HepG2 (cell line): ENCODE measurements around the gene GRIK5. TPM values are rescaled to one million over a fixed set of nuclear protein-coding genes. Genes with fewer than 3 reads are reported as not detected.

Experiments
- CTCF ChIP-seq: sonication (generic); formaldehyde crosslinking; IDR thresholded peaks from 2 replicates; pipeline ENCODE4 v1.5.0; 2020; ENCODE audit warnings: mild to moderate bottlenecking, missing genetic modification reagents, moderate library complexity
- DBP ChIP-seq: sonication (generic); formaldehyde crosslinking; IDR thresholded peaks from 2 replicates; pipeline ENCODE4 v1.4.0; 2020; ENCODE audit warnings: missing genetic modification reagents; ENCODE audit errors: not compliant biosample characterization
- GTF2F1 ChIP-seq: fragments of 150-350 bp; IDR thresholded peaks from 2 replicates; pipeline ENCODE4 v1.6.1; 2014; ENCODE audit warnings: low read length
- HMG20B ChIP-seq: conservative IDR thresholded peaks from 2 replicates; pipeline ENCODE4 v1.6.1; 2016; ENCODE audit warnings: missing genetic modification reagents, missing compliant biosample characterization
- KLF15 ChIP-seq: sonication (generic); formaldehyde crosslinking; IDR thresholded peaks from 2 replicates; pipeline ENCODE4 v1.8.1; 2023; ENCODE audit warnings: borderline replicate concordance, mild to moderate bottlenecking, inconsistent platforms, missing genetic modification reagents, mixed read lengths
- NAIF1 ChIP-seq: sonication (generic); formaldehyde crosslinking; IDR thresholded peaks from 2 replicates; pipeline ENCODE4 v1.5.0; 2020; ENCODE audit warnings: mild to moderate bottlenecking, missing genetic modification reagents, borderline replicate concordance
- SP4 ChIP-seq: sonication (generic); formaldehyde crosslinking; IDR thresholded peaks from 2 replicates; pipeline ENCODE4 v1.8.1; 2023; ENCODE audit warnings: mild to moderate bottlenecking, missing genetic modification reagents
- TRAFD1 ChIP-seq: sonication (generic); formaldehyde crosslinking; IDR thresholded peaks from 2 replicates; pipeline ENCODE4 v1.5.1; 2020; ENCODE audit warnings: missing genetic modification reagents, mild to moderate bottlenecking, borderline replicate concordance
- UBTF ChIP-seq: sonication (generic); formaldehyde crosslinking; IDR thresholded peaks from 2 replicates; pipeline ENCODE4 v1.4.0; 2020; ENCODE audit warnings: mild to moderate bottlenecking, missing genetic modification reagents
- ZBTB26 ChIP-seq: IDR thresholded peaks from 2 replicates; pipeline ENCODE4 v1.6.1; 2016; ENCODE audit warnings: missing compliant biosample characterization, missing genetic modification reagents, borderline replicate concordance
- ZNF362 ChIP-seq: sonication (generic); formaldehyde crosslinking; IDR thresholded peaks from 2 replicates; pipeline ENCODE4 v1.4.0; 2020; ENCODE audit warnings: missing genetic modification reagents, mild to moderate bottlenecking, borderline replicate concordance
- ZNF451 ChIP-seq: sonication (generic); formaldehyde crosslinking; IDR thresholded peaks from 2 replicates; pipeline ENCODE4 v1.5.0; 2020; ENCODE audit warnings: mild to moderate bottlenecking, missing genetic modification reagents
- polyA plus RNA-seq, 8 experiments: library from polyadenylated mRNA; depleted of rRNA in 3 of 8; stranded (reverse) in 7 of 8; unstranded in 1 of 8; fragments of >200 nt; fragmentation: Illumina TruSeq in 4 of 8; extraction: Trizol in 4 of 8; gene quantifications; 2 replicates each; pipeline versions ENCODE4 v1.2.1 to v1.2.3, GENCODE V29; 2011 to 2016; ENCODE audit warnings: low read depth in 4 of 8, missing spikeins in 1 of 8, mixed read lengths in 1 of 8; ENCODE audit not compliant: insufficient read depth in 1 of 8
- total RNA-seq, 5 experiments: library from RNA; depleted of rRNA; stranded (reverse); fragments of >200 nt; fragmentation: Illumina TruSeq; extraction: Trizol; gene quantifications; 2 replicates each; pipeline ENCODE4 v1.2.3, GENCODE V29; 2016; ENCODE audit warnings: low read depth in 1 of 5

GRIK5 gene
- total and polyA plus RNA-seq, 2 of the 13 experiments (the other 11 are each of a cell fraction or from before 2014, with no cell fraction given): not detected

- peak; percentile 41; the same call in 1 of the 2 replicates for TF ChIP-seq ZNF362
- peak; percentile 24; the same call in 1 of the 2 replicates for TF ChIP-seq KLF15
- TF ChIP-seq UBTF: no peak
- TF ChIP-seq HMG20B (CRISPR knock-in tag): no peak
- no peak for TF ChIP-seq ZBTB26
- TF ChIP-seq DBP (CRISPR knock-in tag): no peak
- TF ChIP-seq ZNF451 (CRISPR knock-in tag): peak; percentile 68; the same call in 1 of the 2 replicates
- TF ChIP-seq GTF2F1: no peak
- peak; percentile 42 for TF ChIP-seq CTCF
- TF ChIP-seq NAIF1 (CRISPR knock-in tag): 0 out of 2 replicates have a peak, but pooled peaks have one; percentile 29
- peak; percentile 64 for TF ChIP-seq SP4
- TF ChIP-seq TRAFD1 (CRISPR knock-in tag): no peak
Measured at GRCh38 chr19:41959056-41960053, 110.7 kb downstream of the GRIK5 start, which contains the start of gene RABAC1 (continued).
